Measurements from ENCODE around the gene NFASC. TPM values are rescaled to one million over a fixed set of nuclear protein-coding genes. Genes with fewer than 3 reads are reported as not detected.

NFASC gene
- total RNA-seq, 1 donor from 2014 or later = 29.6 TPM

DNA sequence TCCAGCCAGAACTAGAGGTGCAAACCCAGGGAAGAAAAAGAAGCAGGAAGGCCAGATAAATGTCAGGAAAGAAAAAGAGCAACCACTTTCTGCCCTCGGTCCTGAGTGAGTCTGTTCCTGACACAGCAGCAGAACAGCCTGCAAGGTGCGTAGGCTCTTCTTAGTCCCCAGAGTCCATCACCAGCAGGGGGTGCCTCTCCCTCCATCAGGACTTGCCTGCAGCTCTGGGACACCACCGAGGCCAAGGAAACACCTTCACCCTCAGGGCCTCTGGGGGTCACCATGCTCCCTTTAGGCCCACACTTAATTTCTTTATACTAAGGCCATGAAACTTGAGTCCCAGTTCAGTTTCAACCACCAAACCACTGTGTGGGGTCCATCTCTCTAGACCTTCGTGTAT, 43.7 kb upstream of the NFASC start:
- H3K27ac Mint-ChIP-seq (ENCODE audit: unreplicated experiment) = no peak overlapping the region
- H2AFZ ChIP-seq (ENCODE audit: low read depth, low read length) = no peak overlapping the region
- H3K9ac ChIP-seq (ENCODE audit: low read length) = no peak overlapping the region
- no peak overlapping the region for H3K4me3 ChIP-seq (ENCODE audit: insufficient read depth, low read depth, low read length)
- peaks cover 71% of the 10 kb centered on the region for H3K27me3 Mint-ChIP-seq (ENCODE audit: low read depth, unreplicated experiment)
- no peaks in the 10 kb centered on the region for H3K9me3 ChIP-seq (ENCODE audit: insufficient read depth, low read depth, low read length)
- peak; percentile 19 for TF ChIP-seq CTCF (IDR thresholded peaks at IDR 0.05; ENCODE audit: insufficient read depth, low read depth, low read length)
- no peak for TF ChIP-seq EZH2 (IDR thresholded peaks at IDR 0.05; ENCODE audit: insufficient read depth, low read length)
- H3K36me3 Mint-ChIP-seq (ENCODE audit: low read depth, unreplicated experiment) = peaks cover 5% of the 10 kb centered on the region
- peaks cover 4% of the 10 kb centered on the region for H3K27me3 ChIP-seq (ENCODE audit: insufficient read depth, low read length)
- H3K4me2 ChIP-seq (ENCODE audit: low read length) = no peak overlapping the region
- no peak overlapping the region for H3K4me3 Mint-ChIP-seq (ENCODE audit: unreplicated experiment)
- DNase-seq (ENCODE audit: low read depth) (no peak), FAIRE-seq (no peak)
- peaks cover 7% of the 10 kb centered on the region for H3K4me1 Mint-ChIP-seq (ENCODE audit: low read depth, unreplicated experiment)
- H3K79me2 ChIP-seq (ENCODE audit: insufficient read depth, low read length) = peaks cover 23% of the 10 kb centered on the region
- no peak overlapping the region for H3K27ac ChIP-seq (ENCODE audit: low read depth, low read length)
- H3K36me3 ChIP-seq (ENCODE audit: insufficient read depth, low read length) = no peaks in the 10 kb centered on the region
- peaks cover 29% of the 10 kb centered on the region for H4K20me1 ChIP-seq (ENCODE audit: insufficient read depth, low read length)
- peaks cover 20% of the 10 kb centered on the region for H3K4me1 ChIP-seq (ENCODE audit: insufficient read depth, low read length)
- no peaks in the 10 kb centered on the region for H3K9me3 Mint-ChIP-seq (ENCODE audit: unreplicated experiment)

- Histone ChIP-seq H2AFZ (ENCODE audit: low read depth, low read length) (peak overlapping the region; percentile 75), H3K4me2 (ENCODE audit: low read length) (peak overlapping the region; percentile 95), H3K27me3 (ENCODE audit: insufficient read depth, low read length) (peaks cover 4% of the 10 kb centered on the region), H3K9ac (ENCODE audit: low read length) (peak overlapping the region; percentile 58), H3K27ac (ENCODE audit: low read depth, low read length) (no peak overlapping the region), H3K4me1 (ENCODE audit: insufficient read depth, low read length) (peaks cover 20% of the 10 kb centered on the region), H3K79me2 (ENCODE audit: insufficient read depth, low read length) (peaks cover 34% of the 10 kb centered on the region), H3K4me3 (ENCODE audit: insufficient read depth, low read depth, low read length) (peak overlapping the region; percentile 59), H4K20me1 (ENCODE audit: insufficient read depth, low read length) (peaks cover 41% of the 10 kb centered on the region), H3K36me3 (ENCODE audit: insufficient read depth, low read length) (no peaks in the 10 kb centered on the region), H3K9me3 (ENCODE audit: insufficient read depth, low read depth, low read length) (no peaks in the 10 kb centered on the region)
- Mint-ChIP-seq H3K27ac (ENCODE audit: unreplicated experiment) (no peak overlapping the region), H3K36me3 (ENCODE audit: low read depth, unreplicated experiment) (peaks cover 5% of the 10 kb centered on the region), H3K4me1 (ENCODE audit: low read depth, unreplicated experiment) (peaks cover 7% of the 10 kb centered on the region), H3K4me3 (ENCODE audit: unreplicated experiment) (peak overlapping the region; percentile 85), H3K9me3 (ENCODE audit: unreplicated experiment) (no peaks in the 10 kb centered on the region), H3K27me3 (ENCODE audit: low read depth, unreplicated experiment) (peaks cover 70% of the 10 kb centered on the region)
- DNase-seq (ENCODE audit: low read depth) (peak; percentile 51), FAIRE-seq (no peak)
- TF ChIP-seq CTCF (IDR thresholded peaks at IDR 0.05; ENCODE audit: insufficient read depth, low read depth, low read length) = no peak
- no peak for TF ChIP-seq EZH2 (IDR thresholded peaks at IDR 0.05; ENCODE audit: insufficient read depth, low read length)
Observed at GRCh38 chr1:204828352-204828850, 42.3 kb upstream of the NFASC start.

DNA sequence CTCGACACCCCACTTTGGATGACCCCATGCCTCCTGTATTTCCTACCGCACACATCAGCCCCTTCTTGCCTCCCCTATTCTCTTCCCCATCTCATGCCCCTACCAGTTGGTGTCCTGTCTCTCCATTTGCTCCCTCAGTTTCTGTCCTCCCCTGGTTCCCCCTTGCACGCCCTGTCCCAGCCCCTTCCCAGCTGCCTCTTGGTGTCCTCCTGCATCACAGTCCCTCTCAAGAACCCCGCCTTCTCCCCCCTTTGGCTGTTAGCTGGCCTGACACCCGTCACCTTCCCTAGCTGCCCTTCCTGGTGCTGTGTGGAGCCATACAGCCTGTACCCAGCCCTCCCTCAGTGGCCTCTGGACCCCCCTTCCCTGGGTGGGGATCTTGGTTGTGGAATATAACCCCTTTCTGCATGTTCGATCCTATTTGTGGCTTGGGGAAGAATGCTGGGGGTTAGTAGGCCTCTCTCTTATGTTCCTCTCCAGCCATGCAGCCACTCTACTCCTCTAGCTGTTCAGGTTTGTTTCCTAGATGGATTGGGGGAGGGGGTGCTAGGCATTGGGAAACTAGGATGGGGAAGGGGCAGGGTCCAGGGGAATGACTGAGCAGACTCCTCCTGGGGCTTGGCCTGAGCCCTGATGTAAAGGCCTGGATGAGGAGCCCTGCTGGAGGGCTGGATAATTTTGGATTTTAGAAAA, 41.4 kb upstream of the NFASC start:
- peaks cover 7% of the 10 kb centered on the region for H3K27me3 ChIP-seq (ENCODE audit: insufficient read depth, low read length)
- H3K4me2 ChIP-seq (ENCODE audit: low read length) = peak overlapping the region; percentile 95
- peaks cover 64% of the 10 kb centered on the region for H3K27me3 Mint-ChIP-seq (ENCODE audit: low read depth, unreplicated experiment)
- H3K4me1 Mint-ChIP-seq (ENCODE audit: low read depth, unreplicated experiment) = peaks cover 7% of the 10 kb centered on the region
- DNase-seq (ENCODE audit: low read depth) (no peak), FAIRE-seq (no peak)
- H3K36me3 ChIP-seq (ENCODE audit: insufficient read depth, low read length) = no peaks in the 10 kb centered on the region
- H3K9me3 Mint-ChIP-seq (ENCODE audit: unreplicated experiment) = no peaks in the 10 kb centered on the region
- H3K27ac ChIP-seq (ENCODE audit: low read depth, low read length) = peak overlapping the region; percentile 22
- H3K79me2 ChIP-seq (ENCODE audit: insufficient read depth, low read length) = peaks cover 43% of the 10 kb centered on the region
- no peaks in the 10 kb centered on the region for H3K9me3 ChIP-seq (ENCODE audit: insufficient read depth, low read depth, low read length)
- TF ChIP-seq EZH2 (IDR thresholded peaks at IDR 0.05; ENCODE audit: insufficient read depth, low read length) (no peak), CTCF (IDR thresholded peaks at IDR 0.05; ENCODE audit: insufficient read depth, low read depth, low read length) (no peak)
- H4K20me1 ChIP-seq (ENCODE audit: insufficient read depth, low read length) = peaks cover 50% of the 10 kb centered on the region
- H3K27ac Mint-ChIP-seq (ENCODE audit: unreplicated experiment) = peak overlapping the region; percentile 2
- peaks cover 20% of the 10 kb centered on the region for H3K4me1 ChIP-seq (ENCODE audit: insufficient read depth, low read length)
- H3K4me3 ChIP-seq (ENCODE audit: insufficient read depth, low read depth, low read length) = peak overlapping the region; percentile 59
- H2AFZ ChIP-seq (ENCODE audit: low read depth, low read length) = peak overlapping the region; percentile 75
- H3K9ac ChIP-seq (ENCODE audit: low read length) = peak overlapping the region; percentile 58
- peaks cover 5% of the 10 kb centered on the region for H3K36me3 Mint-ChIP-seq (ENCODE audit: low read depth, unreplicated experiment)
- peak overlapping the region; percentile 85 for H3K4me3 Mint-ChIP-seq (ENCODE audit: unreplicated experiment)

All from astrocyte (in vitro differentiated cells and primary cell).